B cell (primary cell): ENCODE results near the gene ASIC3.

Experiments
- CTCF ChIP-seq: fragments of 200-600 bp; IDR thresholded peaks from one replicate; pipeline ENCODE4 v1.8.0; 2022; ENCODE audit warnings: antibody characterized with exemption, mild to moderate bottlenecking
- EZH2 ChIP-seq: IDR thresholded peaks from 2 replicates; pipeline ENCODE4 v1.6.1; 2012; ENCODE audit warnings: borderline replicate concordance, low read depth, mild to moderate bottlenecking, moderate library complexity, low read length; ENCODE audit not compliant: insufficient read depth, poor library complexity, severe bottlenecking

GRCh38 chr7:151013356-151013732 lies 35.0 kb upstream of the ASIC3 start:
- TF ChIP-seq CTCF, result no peak
- no peak for TF ChIP-seq EZH2
